GM21381 (cell line): ENCODE measurements around the gene CDH20.

Experiments used
- ATAC-seq: cut with Tn5 transposase; IDR thresholded peaks from one replicate; pipeline ENCODE4 v1.9.1; 2021; ENCODE audit warnings: mild to moderate bottlenecking, moderate library complexity; ENCODE audit not compliant: unreplicated experiment

Gene CDH20

DNA sequence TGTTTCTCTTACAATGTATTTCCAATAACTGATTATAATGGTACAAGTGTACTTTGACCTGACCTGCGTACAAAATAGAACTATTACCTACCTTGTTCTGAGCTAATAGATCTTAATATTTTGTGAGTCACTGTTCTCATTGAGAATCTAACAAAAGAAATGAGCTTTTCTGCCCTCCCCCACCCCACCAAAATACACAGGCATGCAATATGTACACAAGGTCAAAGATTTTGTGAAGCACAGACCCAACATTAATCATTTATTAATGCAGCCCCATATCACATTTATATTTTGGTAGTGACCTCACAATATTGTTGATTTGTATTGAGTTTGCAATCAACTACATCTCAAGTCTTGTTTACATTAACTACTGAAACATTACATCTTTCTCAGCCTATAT is 86.5 kb downstream of the CDH20 start:
- no peak for ATAC-seq

DNA sequence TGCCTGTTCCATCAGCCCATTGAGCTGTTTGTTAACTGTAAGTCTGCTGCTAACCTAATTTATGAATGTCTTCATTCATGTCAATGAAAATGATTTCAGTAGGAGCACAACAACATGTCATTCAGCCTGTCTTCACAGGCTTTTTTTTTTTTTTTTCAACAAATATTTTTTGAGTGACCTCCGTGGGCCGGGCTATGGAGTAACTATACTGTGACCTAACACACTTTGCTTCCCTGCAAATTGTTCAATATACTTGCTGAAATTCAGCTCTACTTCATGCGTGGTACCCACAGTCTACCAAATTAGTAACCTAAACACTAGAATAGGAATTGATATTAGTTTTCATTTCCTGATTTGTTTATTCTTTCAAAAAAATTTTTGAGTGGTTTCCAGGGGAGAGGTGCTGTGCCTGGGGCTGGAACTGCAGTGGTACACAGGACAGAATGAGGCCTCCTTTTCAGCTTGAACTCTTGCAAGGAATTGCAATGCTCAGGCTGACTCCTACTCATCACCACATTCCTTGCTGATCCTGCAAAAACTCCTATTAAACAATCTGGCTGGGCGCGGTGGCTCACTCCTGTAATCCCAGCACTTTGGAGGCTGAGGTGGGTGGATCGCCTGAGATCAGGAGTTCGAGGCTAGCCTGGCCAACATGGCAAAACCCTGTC is 87.1 kb downstream of the CDH20 start:
- ATAC-seq, result no peak

DNA sequence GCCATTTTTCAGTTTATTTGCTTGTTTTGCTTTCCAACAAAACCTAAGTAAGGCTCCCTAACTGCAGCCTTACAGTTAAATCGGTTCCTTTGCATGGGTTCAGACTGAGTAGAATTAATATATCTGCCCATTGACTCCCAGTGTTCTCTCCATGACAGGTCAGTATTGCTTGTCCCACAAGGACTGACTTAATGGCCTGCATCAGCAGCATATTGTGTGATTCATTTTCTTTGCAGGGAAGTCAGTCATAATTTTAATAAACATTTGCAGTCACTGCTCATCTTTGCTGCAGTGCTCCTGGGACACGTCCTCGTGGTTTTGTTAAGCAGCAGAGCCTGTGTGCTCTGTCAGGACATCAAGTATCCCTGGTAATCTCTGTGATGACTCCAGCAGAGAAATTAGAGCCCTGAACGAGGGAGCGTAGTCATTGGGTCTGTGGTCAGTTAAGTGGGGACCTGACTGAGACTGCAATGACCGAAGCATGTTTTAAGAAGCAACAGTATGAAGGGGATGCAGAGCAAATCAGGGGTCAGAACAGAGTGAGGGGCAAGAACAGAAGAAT is 93.3 kb downstream of the CDH20 start:
- no peak for ATAC-seq

- ATAC-seq, result no peak
These were observed 95.0 kb downstream of the CDH20 start for GRCh38 chr18:61428266-61428665.

- ATAC-seq, result no peak
These were observed 99.4 kb downstream of the CDH20 start for GRCh38 chr18:61432590-61432989.

GRCh38 chr18:61435064-61435652 is 101.9 kb downstream of the CDH20 start:
- ATAC-seq, result peak; percentile 77

GRCh38 chr18:61443081-61443725 is 110.0 kb downstream of the CDH20 start:
- no peak for ATAC-seq

DNA sequence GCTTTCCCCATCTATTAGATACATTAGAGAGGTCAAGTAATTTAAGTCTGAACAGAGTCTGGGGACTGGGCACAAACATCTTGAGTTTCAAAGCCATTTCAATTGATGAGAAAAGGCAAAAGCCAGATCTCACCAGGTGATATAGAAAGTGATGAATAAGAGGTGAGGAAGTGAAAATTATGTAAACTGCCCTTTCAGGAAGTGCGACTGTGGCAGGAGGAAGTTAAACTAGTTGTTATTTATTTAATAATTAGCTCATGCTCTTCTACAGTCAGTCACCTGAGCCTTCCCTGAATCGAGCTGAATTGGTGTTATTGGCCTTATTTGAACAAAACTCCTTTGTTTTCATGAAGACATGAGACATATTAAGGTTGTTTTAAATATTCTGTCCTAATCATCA is 115.1 kb downstream of the CDH20 start:
- peak; percentile 91 for ATAC-seq

GRCh38 chr18:61459896-61460648 is 126.8 kb downstream of the CDH20 start:
- no peak for ATAC-seq

- no peak for ATAC-seq
These were observed 131.4 kb downstream of the CDH20 start for GRCh38 chr18:61464551-61465142.

GRCh38 chr18:61466736-61467135 is 133.5 kb downstream of the CDH20 start:
- ATAC-seq, result no peak

DNA sequence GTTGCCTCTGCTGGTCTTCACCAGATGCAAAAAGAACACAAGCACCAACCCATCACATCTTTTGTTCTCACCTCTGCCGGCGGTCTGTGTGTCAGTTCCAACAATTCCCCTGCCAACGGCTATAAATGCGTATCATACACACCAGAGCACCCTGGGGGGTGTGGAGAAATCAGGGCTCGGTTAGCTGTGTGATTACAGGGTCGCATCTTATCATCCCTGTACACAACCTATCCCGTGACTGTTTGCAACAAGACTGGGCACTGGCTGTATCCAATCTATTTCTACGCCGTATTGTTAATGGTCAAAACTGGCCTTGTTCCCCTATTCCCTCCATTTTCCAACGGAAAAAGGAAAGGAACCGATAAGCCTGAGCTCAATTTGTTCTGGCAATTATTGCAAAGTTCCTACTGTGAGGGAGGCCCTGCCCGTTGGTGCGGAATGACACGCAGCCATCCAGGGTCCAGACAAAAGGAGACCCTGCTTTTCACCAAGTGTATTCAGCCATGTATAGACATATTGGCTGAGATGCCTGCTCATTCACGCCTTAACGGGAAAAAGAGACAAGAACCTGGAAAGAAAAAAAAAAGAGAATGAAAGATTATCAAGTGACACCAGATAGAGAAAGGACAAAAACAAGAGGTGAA is 136.9 kb downstream of the CDH20 start:
- ATAC-seq, result no peak

- no peak for ATAC-seq
These were observed 138.3 kb downstream of the CDH20 start for GRCh38 chr18:61471541-61471940.

- ATAC-seq, result no peak
These were observed 138.7 kb downstream of the CDH20 start for GRCh38 chr18:61471942-61472341.

GRCh38 chr18:61474341-61474740 is 141.1 kb downstream of the CDH20 start:
- ATAC-seq, result no peak

- no peak for ATAC-seq
These were observed 141.7 kb downstream of the CDH20 start for GRCh38 chr18:61474918-61475317.

DNA sequence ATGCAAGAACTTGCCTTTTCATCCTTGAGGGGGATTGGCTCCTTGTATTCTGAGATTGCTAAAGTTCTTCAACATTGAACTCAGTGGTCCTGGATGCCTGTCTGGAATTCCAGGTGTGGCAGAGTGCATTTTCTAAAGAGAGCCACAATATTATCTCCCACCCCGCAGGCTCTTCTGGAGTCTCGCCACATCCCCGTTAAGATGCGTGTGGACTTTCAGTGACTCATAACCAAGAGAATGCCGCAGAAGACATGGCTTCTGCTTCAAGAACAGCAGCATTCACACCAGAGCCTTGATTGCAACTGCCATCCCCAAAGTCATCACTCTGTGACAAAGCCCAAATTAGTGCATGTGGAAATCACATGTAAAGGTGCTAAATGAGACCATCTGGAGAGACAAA is 142.7 kb downstream of the CDH20 start:
- no peak for ATAC-seq

DNA sequence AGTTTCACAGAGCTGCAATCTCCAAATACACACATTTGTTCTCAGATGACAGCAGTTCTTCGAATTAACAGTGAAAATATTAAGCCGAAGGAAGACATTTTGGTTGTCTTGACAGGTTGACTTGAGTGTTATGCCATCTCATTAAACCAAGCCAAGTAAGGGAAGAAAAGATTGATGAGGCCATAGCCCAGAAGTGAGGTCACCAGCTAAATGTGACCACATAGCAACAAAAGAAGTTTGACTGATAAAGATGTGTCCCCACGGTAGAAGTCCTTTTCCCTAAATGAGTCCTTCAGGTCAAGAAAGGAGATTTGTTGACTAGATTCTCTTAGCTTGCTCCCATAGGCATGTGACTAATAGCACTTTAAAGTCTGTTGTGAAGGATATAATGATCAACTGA is 156.1 kb downstream of the CDH20 start:
- no peak for ATAC-seq

DNA sequence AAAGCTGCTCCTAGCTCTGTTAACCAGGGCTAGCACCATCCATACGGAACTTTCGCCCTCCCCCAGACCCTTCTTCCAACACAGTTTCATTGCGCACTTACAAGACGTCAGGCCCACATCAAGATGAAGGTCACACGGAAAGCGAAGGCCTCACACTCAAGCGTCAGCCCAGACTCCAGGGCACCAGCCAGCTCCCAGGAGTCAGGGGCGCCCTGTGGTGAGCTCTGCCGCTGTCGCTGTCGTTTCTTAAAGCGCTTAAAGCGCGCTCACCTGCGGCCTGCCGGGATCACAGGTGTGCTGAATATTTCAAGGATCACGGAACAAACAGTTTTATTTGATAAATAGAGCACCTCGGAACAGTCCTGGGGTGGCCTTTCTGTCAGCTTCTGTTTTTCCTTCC is 163.1 kb downstream of the CDH20 start:
- ATAC-seq, result no peak

DNA sequence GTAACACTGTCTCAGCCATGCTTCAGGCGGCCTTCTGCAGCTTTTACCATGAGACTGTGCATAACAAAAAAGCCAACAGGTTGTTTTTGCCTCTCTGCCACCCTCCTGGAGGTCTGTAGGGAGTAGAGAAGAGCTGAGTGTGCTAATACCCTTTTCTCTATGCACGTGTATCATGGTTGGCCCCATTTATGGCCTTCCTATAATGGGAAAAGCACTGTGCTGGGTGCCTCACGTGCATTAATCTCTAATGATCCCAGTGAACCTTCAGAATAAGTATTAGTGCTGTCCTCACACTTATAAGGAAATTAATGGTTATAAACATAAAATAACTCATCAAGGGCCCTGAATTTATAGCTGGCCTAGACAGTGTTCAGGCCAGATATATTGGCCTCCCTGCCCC is 164.2 kb downstream of the CDH20 start:
- no peak for ATAC-seq

DNA sequence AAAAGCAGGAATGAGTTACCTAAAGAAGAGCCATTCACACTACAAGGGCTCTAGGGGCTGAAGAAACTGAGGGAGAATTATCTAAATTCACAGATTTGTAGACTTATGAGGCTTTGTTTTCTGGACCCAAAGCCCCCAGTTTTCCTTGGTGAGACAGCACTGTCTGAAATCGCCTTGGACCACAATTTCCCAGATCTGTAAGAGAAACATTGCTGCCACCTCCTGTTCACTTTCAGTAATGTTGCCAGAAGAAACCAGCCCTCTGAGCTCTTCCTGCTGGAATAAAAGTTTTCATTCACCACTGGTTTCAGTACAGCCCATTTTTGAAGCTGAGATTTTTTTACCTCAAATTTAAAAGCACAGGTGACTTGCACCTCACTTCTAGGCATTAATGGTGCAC is 169.2 kb downstream of the CDH20 start:
- ATAC-seq, result no peak
